KOPT-K1 (cell line): ENCODE results near the gene TEX19.
"Not testable (repeated sequence)": the region's sequence is repeated elsewhere in the genome, so short reads cannot be mapped to it uniquely, and the experiment has no call there.

Source experiments
- H3K27ac ChIP-seq: fragments of 200-600 bp; sonication (generic); 2 replicates; pipeline ENCODE4 v1.5.1; 2016; ENCODE audit warnings: antibody characterized with exemption, mild to moderate bottlenecking, low read depth, low read length; ENCODE audit not compliant: poor library complexity, severe bottlenecking
- H3K36me3 ChIP-seq: fragments of 200-600 bp; sonication (generic); 2 replicates; pipeline ENCODE4 v1.5.1; 2017; ENCODE audit warnings: antibody characterized with exemption, mild to moderate bottlenecking, low read length, moderate library complexity; ENCODE audit not compliant: insufficient read depth
- H3K9me3 ChIP-seq: fragments of 200-600 bp; sonication (generic); 2 replicates; pipeline ENCODE4 v1.5.1; 2017; ENCODE audit warnings: antibody characterized with exemption, low read length, mild to moderate bottlenecking; ENCODE audit not compliant: insufficient read depth, poor library complexity, severe bottlenecking

TEX19 gene

DNA sequence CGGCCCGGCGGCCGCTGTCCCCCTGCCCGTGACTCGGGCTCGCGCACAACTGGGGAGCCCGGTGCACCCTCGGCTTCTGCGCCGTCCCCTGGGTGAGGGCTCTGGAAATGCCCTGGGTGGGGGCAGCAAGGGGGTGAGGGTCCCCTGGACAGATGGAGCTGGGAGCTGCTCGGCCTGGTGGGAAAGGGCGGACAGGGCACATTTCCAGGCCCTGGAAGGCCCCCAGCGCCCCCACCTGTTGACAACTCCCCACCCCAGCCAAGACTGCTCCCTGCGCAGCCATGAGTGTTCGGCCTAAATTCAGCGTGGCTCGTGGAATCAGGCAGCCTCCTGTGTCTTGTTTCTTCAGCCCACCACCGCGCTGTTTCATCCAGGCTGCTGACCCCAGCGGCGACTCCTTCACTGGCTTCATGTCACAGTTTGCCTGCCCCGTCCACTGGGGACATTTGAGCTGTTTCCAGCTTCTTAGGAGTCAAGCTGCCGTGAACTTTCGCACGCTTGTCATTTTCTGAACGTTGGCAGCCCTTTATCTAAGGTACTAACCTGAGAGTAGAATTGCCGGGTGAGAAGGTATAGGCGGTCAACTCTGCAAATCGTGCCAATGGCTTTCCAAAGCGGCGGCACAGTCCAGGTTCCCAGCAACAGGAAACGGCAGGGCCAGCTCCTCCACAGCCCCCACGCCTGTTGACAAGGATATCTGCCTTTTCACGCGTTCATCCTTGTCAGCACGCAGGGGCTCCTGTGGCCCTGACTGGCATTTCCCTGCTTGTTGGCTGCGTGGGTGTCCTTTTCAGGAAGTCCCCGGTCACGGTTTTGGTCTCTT lies 13.4 kb downstream of the TEX19 start:
- Histone ChIP-seq H3K9me3 (no peaks in the 10 kb centered on the region), H3K27ac (no peak overlapping the region), H3K36me3 (no peaks in the 10 kb centered on the region)

DNA sequence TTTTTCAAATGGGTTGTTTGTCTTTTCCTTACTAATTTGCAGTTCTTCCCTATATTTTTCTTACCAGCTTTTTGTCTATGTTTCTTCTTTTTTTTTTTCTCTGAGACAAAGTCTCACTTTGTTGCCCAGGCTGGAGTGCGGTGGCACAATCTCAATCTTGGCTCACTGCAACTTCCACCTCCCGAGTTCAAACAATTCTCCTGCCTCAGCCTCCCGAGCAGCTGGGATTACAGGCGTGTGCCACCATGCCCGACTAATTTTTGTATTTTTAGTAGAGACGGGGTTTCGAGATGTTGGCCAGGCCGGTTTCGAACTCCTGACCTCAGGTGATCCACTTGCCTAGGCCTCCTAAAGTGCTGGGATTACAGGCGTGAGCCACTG lies 14.0 kb downstream of the TEX19 start:
- H3K9me3 ChIP-seq, H3K27ac ChIP-seq, H3K36me3 ChIP-seq: not testable (repeated sequence)

DNA sequence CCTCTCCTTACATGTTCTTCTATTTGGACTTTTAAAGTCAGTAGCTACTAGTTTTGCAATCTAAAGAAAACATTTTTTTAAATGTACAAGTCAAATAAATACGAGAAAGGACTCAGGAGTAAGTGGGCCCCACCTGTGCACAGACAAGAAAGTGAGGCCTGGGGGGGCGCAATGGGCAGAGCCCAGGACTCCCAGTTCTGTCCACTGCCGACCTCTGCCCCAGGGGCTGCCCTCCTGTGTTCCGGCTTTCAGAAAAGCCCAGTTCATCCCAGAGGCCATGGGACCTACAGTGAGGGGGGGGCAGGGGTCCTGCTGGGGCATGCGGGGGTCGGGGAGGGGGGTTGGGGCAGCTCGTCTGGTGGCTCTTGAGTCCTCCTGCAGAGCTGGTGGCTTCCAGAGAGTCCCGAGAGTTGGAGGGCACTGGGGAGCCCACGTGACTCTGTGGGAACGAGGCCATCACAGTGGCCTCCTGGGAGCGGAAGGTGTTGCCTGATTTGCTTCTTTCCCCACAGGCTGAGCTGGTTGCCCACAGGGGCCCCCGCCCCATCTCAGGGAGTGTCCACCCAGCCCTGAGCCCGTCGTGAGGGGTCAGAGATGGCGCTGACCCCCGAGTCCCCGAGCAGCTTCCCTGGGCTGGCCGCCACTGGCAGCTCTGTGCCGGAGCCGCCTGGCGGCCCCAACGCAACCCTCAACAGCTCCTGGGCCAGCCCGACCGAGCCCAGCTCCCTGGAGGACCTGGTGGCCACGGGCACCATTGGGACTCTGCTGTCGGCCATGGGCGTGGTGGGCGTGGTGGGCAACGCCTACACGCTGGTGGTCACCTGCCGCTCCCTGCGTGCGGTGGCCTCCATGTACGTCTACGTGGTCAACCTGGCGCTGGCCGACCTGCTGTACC lies 14.9 kb downstream of the TEX19 start:
- Histone ChIP-seq H3K36me3 (no peaks in the 10 kb centered on the region), H3K27ac (no peak overlapping the region), H3K9me3 (no peaks in the 10 kb centered on the region)

DNA sequence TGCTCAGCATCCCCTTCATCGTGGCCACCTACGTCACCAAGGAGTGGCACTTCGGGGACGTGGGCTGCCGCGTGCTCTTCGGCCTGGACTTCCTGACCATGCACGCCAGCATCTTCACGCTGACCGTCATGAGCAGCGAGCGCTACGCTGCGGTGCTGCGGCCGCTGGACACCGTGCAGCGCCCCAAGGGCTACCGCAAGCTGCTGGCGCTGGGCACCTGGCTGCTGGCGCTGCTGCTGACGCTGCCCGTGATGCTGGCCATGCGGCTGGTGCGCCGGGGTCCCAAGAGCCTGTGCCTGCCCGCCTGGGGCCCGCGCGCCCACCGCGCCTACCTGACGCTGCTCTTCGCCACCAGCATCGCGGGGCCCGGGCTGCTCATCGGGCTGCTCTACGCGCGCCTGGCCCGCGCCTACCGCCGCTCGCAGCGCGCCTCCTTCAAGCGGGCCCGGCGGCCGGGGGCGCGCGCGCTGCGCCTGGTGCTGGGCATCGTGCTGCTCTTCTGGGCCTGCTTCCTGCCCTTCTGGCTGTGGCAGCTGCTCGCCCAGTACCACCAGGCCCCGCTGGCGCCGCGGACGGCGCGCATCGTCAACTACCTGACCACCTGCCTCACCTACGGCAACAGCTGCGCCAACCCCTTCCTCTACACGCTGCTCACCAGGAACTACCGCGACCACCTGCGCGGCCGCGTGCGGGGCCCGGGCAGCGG lies 15.7 kb downstream of the TEX19 start:
- no peak overlapping the region for H3K27ac ChIP-seq
- H3K36me3 ChIP-seq = no peaks in the 10 kb centered on the region
- no peaks in the 10 kb centered on the region for H3K9me3 ChIP-seq

DNA sequence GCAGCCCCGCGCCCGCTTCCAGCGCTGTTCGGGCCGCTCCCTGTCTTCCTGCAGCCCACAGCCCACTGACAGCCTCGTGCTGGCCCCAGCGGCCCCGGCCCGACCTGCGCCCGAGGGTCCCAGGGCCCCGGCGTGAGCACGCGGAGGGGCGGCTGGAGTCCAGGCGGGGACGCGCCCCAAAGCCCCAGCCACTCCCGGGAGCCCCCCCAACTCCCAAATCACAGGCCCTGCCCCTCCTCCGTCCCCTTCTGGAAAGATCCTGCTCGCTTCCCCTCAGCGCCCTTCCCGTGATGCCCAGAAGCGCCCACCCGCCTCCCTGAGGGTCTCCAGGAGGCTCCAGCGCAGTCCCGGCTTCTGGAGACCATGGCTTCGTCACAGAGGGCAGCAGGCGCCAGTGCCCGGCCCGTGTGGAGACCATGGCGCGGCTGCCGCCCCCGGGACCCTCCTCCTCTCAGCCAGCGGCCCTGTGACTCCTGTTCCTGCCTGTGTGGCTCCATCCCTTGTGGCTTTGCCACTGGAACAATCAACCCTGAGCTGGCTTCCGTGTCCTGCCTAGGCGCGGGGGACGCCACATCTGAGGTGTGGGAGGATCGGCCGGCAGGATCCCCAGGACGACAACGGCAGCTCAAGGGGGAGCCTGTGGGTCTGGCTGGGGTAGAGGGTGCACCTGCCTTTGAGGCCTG lies 16.5 kb downstream of the TEX19 start:
- Histone ChIP-seq H3K9me3 (no peaks in the 10 kb centered on the region), H3K27ac (no peak overlapping the region), H3K36me3 (no peaks in the 10 kb centered on the region)

DNA sequence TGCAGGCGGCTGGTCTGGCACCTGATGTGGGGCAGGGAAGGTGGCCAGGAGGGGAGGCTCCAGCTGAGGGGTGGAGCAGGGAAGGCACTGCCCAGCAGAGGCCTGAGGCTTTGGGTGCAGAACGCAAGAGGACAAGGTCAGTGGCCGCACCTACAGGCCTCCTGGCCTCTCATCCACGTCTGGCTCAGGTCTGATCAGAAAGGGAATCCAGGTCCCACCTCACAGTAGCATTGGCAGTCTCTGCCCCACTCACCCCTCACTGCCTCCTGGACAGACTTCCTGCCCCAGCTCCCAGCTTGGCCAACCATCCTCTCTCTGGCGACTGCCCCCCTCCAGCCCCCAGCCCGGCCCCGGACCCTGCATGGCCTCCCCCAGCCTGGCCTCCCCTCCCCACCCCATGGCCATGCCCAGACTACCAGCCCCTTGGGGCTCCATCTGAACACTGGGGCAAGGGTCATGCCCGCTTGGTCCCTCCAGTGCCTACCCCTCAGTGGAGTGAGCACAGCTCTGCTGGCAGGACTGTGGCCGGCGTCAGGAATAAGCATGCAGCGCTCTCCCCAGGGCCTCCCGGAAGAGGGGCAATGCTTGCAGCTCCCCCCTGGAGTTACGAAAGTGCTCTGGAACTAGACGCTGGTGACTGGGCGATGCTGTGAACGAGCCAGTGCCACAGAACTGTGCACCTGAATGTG lies 17.1 kb downstream of the TEX19 start:
- Histone ChIP-seq H3K27ac (no peak overlapping the region), H3K36me3 (no peaks in the 10 kb centered on the region), H3K9me3 (no peaks in the 10 kb centered on the region)

DNA sequence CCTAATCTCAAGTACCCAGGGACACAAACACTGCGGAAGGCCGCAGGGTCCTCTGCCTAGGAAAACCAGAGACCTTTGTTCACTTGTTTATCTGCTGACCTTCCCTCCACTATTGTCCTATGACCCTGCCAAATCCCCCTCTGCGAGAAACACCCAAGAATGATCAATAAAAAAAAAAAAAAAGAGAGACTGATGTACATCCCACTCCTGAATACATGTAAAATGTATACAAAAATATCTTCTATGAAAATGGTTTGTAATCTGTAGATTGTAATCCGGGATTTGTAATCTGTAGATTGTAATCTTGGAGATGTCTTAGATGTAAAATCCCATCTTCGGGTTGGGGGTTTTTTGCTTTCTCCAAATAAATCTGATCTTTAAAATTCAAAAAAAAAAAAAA lies 18.2 kb downstream of the TEX19 start:
- H3K36me3 ChIP-seq, H3K27ac ChIP-seq, H3K9me3 ChIP-seq: not testable (repeated sequence)

DNA sequence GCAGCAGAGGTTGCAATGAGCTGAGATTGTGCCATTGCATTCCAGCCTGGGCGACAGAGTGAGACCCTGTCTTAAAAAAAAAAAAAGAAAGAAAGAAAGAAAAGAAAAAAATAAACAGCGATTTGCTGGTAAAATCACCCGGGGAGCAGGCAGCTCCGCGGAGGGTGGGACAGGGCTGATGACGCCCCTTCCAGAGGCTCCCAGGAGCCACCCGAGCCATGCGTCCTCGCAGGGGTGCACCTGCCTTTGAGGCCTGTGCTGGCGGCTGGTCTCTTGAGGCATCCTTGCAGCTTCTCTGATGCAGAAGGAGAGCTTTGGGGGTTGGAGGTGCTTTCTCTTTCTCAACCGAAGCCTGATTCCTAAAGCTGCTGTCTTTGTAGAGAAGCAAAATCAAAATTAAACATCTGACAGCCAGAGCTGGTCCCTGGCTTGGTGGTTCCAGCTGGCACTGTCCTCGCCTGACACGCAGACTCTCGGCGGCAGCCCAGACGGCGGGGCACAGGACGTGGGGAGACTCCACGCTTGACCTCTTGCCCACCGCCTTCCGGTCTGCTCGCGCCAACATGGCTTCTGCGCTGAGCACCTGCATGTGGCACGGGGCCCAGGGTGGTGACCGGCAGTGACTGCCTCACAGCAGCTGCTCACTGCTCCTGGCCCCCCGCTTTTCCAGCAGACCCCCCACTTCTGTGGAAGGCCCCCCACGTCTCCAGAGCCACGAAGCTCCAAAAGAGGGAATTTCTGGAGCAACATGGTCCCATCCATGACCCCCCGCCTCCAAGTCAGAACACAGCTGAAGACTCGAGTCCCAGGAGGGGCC lies 19.1 kb downstream of the TEX19 start:
- no peaks in the 10 kb centered on the region for H3K36me3 ChIP-seq
- H3K27ac ChIP-seq = no peak overlapping the region
- no peaks in the 10 kb centered on the region for H3K9me3 ChIP-seq

DNA sequence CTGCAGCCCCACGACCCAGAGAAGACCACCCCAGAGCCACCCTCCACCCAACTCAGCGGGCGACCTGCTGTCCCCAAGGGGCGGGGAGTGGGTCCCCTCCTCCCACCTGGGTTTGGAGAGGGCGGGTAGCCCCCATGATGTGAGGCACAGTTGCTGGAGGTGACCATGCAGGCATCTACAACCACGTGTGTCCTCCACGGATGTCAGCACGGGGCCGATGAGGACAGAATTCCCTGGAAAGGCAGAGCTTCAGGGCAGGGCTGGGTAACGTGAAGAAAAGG lies 19.6 kb downstream of the TEX19 start:
- Histone ChIP-seq H3K9me3 (no peaks in the 10 kb centered on the region), H3K27ac (no peak overlapping the region), H3K36me3 (no peaks in the 10 kb centered on the region)

DNA sequence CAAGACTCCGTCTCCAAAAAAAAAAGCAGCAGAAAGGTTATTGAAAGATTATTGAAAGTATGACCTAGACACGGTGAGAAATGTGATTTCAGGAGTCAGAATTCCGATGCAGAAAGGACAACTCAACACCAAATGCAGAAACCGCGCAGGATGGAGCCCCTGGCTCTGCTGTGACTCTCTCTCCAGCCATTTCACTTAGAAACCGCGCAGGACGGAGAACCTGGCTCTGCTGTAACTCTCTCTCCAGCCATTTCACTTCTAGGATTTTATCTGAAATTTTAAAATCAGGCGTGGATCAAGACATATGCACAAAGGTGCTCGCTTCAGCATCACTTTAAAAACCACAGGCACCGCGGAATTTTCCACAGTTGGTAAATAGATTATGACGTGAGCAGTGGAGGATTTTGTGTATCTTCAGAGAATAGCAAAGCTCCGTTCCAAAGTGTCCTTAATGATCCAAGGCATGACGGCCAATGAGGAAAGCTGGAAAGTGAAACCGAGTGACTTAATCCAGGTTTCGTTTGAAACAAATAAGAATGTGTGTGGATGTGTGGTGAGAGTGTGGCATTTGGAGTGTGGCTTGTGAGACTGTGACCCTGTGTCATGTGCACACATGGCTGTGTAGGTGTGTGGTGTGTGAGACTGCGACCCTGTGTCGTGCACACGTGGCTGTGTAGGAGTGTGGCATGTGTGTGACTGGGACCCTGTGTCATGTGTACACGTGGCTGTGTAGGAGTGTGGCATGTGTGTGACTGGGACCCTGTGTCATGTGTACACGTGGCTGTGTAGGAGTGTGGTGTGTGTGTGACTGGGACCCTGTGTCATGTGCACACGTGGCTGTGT lies 22.0 kb downstream of the TEX19 start:
- H3K27ac ChIP-seq = no peak overlapping the region
- H3K9me3 ChIP-seq = no peaks in the 10 kb centered on the region
- no peaks in the 10 kb centered on the region for H3K36me3 ChIP-seq

DNA sequence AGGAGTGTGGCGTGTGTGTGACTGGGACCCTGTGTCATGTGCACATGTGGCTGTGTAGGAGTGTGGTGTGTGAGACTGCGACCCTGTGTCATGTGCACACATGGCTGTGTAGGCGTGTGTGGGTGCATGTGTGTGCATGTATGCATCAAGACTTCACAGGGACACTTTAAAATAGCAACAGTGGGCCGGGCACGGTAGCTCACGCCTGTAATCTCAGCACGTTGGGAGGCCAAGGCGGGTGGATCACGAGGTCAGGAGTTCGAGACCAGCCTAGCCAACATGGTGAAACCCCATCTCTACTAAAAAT lies 22.6 kb downstream of the TEX19 start:
- H3K27ac ChIP-seq, H3K9me3 ChIP-seq, H3K36me3 ChIP-seq: not testable (repeated sequence)

DNA sequence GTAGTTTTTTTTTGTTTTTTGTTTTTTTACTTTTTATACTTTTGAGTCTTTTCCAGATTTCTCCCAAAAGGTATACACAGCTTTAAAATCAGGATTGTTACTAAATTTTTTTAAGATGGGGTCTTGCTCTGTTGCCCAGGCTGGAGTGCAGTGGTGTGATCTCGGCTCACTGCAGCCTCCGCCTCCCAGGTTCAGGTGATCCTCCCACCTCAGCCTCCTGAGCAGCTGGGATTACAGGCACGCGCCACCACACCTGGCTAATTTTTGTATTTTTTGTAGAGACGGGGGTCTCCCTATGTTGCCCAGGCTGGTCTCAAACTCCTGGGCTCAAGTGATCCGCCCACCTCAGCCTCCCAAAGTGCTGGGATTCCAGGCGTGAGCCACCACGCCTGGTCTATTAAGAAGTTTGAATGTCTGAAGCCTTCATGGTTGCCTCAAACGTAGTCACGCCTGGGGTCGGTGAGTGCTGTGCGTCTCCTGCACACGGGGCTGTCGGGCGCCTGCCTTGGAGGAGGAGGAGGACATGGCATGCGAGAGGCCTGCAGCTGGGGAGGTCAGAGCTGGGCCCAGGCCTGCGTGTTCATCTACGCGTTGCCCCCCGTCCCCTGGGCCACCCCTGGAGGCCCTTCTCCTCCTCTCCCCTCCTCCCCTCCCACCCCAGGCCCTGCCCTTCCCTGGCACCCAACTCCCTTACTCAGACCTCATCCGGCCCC lies 23.3 kb downstream of the TEX19 start:
- H3K36me3 ChIP-seq, H3K27ac ChIP-seq, H3K9me3 ChIP-seq: not testable (repeated sequence)

DNA sequence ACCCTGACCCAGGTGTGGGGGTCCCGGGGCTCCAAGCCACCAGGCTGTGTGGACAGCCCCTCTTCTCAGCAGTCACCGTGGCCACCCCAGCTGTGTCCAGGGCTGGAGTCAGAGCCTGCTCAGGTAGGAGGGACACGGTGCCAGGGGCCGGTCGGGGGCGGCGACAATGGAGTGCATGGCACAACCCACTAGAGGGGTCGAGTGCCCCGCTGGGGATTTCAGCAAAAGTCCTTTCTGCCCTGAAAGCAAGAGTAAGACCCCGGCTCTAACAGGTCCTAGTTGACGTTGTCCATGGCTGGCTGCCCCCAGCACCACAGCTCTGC lies 23.8 kb downstream of the TEX19 start:
- Histone ChIP-seq H3K36me3 (no peaks in the 10 kb centered on the region), H3K9me3 (no peaks in the 10 kb centered on the region), H3K27ac (no peak overlapping the region)
